ENCODE results near the gene FTSJ3. TPM values are rescaled to one million over a fixed set of nuclear protein-coding genes. Genes with fewer than 3 reads are reported as not detected.
"Not testable (repeated sequence)": the region's sequence is repeated elsewhere in the genome, so short reads cannot be mapped to it uniquely, and the experiment has no call there.

The FTSJ3 gene
- total RNA-seq, 1 experiment from 2014 or later = 35.0 TPM

GRCh38 chr17:63843387-63843888, 16.0 kb upstream of the FTSJ3 start:
- DNase-seq (ENCODE audit: extremely low read depth, low read depth) = not testable (repeated sequence)

DNA sequence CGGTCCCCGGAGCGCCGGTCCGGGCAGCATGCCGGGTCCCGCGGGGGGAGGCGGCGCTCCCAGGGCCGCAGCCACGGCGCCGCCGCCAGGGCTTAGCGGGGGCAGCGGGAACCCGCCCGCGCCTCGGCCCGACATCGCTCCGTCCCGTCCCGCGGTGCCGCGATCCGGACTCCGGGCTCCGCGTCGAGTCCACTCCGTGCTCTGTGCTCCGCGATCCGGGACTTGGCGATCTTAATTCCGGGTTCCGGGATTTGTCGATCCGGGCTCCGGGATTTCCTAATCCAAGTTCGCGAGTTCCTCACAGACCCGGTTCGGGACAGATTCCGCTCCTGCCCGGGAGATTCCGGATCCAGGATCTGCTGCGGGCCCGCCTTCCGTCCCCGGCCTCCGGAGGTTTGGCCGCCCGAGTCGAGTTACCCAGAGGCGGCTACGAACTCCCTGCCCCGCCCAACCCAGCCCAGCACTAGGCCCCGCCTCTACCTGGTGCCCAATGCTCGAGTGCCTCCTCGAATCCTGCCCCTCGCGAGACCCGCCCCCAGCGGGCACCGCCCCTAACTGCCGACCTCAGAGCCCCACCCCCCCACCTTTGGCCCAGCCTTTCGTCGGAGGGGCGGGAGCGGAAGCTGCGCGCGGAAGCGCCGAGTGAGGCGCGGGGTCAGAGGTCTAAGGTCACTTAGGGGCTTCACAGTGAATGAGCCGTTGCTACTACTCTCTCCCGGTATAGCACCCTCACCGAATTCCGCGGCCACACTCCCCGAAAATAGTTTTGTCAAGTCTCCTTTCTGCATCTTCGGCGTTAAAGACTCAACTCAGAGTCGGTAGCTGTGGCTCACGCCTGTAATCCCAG, 15.3 kb upstream of the FTSJ3 start, which contains the start of gene SMARCD2:
Gene SMARCD2, minus strand, starts transcription at position 146 of the 847 bp plus-strand sequence. Its CDS starts 11 bp downstream, at position 135.
- peak; percentile 98 for DNase-seq (ENCODE audit: extremely low read depth, low read depth)

GRCh38 chr17:63842173-63842539, 14.7 kb upstream of the FTSJ3 start:
- no peak for DNase-seq (ENCODE audit: extremely low read depth, low read depth)

GRCh38 chr17:63841350-63842172, 14.1 kb upstream of the FTSJ3 start:
- no peak for DNase-seq (ENCODE audit: extremely low read depth, low read depth)

DNA sequence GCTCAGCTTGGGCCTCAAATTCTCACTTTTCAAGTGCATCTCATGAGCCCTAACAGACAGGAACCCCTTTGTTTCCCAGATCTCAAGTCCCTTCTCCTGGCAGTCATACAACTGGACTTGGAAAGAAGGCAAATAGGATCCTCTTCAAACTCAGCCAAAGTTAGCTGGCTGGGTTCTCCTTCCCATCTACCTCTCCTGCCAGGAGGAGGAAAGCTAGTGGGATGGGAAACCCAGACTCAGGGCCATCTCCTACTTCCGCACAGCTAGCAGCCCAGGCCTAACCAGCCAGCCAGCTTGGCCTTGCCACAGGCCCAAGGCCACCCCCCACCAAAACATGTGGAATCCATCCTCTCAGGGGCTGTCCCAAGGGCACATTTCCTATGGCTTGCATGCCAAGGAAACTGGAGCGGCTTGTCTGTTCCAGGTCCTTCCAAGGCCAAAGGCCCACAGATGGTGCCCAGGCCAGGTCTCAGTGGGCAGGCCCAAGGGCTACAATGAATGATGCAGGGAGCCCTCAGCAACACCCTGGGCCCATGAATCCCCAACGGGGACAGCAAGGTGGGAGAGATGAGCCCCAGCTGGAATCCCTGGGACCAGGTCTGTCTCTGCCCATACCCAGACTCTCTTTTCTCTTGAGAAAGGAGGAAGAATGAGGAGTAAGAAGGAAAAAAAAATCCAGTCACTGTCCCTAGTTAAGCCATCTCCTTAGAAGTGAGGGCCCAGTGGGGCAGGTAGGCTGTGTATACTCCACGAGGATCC, 13.3 kb upstream of the FTSJ3 start:
- DNase-seq (ENCODE audit: extremely low read depth, low read depth) = no peak

GRCh38 chr17:63838631-63839171, 11.2 kb upstream of the FTSJ3 start:
- DNase-seq (ENCODE audit: extremely low read depth, low read depth) = no peak

- no peak for DNase-seq (ENCODE audit: extremely low read depth, low read depth)
Observed at GRCh38 chr17:63837962-63838600, 10.6 kb upstream of the FTSJ3 start.

DNA sequence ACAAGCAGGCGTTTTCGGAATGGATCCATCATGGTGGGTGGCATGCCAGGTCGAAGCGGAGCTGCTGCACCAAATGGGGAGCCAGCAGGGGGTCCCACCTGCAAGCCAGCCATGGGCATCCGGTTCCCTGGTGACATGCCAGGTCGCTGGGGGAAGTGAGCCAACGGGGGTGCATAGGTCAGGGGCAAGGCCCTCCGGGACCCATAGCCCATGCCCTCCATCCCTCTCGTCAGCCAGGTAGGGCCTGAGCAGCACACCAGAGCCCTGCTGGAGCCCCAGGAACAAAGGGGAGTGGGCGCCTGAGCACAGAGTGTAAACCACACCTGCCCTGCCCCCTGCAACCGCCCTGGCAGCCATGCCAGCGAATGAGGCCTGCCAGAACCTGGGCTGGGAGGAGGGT, 10.0 kb upstream of the FTSJ3 start:
- DNase-seq (ENCODE audit: extremely low read depth, low read depth) = no peak

DNA sequence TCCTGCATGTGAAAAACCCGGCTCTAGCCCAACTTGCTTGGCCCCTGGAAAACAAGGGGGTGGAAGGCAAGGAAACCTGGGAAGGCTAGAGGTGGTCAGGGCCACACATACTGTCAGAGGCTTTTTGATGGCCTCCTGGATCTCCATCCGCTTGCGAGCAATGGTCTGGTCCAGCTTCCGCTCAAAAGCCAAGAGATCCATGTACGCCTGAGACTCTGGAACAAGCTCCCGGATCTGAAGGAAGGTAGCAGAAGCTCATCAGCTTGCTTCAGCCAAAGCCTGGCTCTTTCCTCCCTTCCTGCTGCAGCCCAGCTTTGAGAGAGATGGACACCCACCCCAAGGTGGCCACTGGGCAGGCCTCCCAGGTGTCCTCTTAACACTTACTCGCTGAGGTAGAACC, 9.3 kb upstream of the FTSJ3 start:
- no peak for DNase-seq (ENCODE audit: extremely low read depth, low read depth)

DNA sequence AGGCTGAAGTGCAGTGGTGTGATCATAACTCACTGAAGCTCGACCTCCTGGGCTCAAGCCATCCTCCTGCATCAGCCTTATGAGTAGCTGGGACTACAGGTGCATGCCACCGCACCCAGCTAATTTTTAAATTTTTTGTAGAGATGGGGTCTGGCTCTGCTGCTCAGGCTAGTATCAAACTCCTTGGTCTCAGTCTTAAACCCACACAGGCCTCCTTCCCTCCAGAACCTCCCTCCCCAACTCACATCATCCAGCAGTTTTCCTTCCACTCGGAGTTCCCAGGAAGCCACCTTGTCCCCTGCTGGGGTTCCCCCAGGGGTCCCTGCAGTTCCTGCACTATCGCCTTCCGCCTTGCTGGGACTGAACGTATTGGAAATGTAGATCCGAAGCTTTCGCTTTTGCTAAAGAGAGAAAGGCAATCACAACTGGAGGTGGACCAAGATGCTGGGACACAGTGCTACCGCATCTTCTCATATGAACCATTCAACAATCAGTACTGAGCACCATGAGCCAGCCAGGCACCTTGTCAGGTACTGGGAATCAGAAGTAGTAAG, 7.8 kb upstream of the FTSJ3 start:
- no peak for DNase-seq (ENCODE audit: extremely low read depth, low read depth)

GRCh38 chr17:63834431-63835166, 7.1 kb upstream of the FTSJ3 start:
- DNase-seq (ENCODE audit: extremely low read depth, low read depth) = peak; percentile 84

GRCh38 chr17:63833741-63834373, 6.4 kb upstream of the FTSJ3 start:
- DNase-seq (ENCODE audit: extremely low read depth, low read depth) = no peak

DNA sequence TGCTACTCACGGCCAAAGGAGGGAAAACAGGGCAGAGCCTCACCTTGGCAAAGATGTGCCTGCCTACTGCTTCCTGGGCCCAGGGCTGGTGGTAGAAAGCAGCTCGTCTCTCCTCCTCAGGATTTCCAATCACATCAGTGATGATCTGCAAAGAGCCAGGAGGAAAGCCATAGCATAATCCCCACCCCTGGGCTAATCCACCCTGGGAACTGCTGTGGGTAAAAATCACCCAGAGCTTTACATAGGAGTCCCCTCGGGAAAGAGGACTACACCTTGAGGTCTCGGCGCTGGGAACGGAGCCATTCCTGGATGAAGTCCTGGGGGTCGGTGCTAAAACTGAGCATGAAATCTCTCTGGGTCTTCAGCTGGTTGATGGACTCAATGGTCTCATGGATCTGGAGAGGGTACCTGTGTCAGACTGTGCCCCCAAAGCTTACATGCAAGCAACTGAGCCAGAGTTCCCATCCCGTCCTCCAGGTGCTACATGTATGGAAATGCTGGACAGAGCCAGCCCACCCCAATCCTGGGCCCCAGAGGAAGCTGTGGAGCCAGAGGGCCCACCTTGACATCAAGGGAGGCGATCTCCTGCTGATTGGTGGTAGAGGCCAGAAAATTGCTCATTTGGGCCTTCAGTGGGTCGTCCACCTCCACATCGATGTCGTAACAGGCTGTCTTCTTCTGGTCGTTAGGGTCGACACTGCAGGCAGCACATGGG, 5.7 kb upstream of the FTSJ3 start:
- no peak for DNase-seq (ENCODE audit: extremely low read depth, low read depth)

DNA sequence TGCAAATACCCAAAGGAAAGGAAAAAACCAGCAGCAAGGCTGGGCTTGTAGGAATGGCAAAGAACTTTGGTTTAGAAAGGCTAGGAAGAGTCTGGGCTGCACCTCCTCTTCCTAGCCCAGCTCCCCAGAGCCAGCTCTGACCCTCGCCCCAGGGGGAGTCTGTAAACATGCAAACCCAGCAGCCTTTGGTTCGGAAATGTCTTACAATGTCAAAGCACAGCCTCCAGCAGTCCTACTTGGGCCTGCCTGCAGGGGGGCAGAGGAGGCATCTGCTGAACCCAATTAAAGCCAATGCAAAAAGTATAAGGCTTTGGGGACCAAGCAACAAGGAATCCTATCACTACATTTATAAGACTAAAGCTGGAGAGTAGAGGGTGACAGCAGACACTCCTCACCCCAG, 5.0 kb upstream of the FTSJ3 start:
- no peak for DNase-seq (ENCODE audit: extremely low read depth, low read depth)

- DNase-seq (ENCODE audit: extremely low read depth, low read depth) = no peak
Observed at GRCh38 chr17:63832014-63832413, 4.6 kb upstream of the FTSJ3 start.

DNA sequence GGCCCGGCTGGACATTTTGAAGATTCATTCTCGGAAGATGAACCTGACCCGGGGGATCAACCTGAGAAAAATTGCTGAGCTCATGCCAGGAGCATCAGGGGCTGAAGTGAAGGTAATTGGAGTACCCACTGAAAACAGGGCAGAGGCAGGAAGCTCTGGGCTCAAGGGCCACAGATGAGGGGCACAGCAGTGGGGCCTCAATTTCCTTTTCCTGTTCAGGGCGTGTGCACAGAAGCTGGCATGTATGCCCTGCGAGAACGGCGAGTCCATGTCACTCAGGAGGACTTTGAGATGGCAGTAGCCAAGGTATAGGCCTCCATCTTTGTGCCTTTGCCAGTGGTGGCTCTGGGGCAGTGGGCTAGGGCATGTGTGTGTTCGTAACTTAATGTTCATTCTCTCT, 4.0 kb upstream of the FTSJ3 start:
- DNase-seq (ENCODE audit: extremely low read depth, low read depth) = no peak

DNA sequence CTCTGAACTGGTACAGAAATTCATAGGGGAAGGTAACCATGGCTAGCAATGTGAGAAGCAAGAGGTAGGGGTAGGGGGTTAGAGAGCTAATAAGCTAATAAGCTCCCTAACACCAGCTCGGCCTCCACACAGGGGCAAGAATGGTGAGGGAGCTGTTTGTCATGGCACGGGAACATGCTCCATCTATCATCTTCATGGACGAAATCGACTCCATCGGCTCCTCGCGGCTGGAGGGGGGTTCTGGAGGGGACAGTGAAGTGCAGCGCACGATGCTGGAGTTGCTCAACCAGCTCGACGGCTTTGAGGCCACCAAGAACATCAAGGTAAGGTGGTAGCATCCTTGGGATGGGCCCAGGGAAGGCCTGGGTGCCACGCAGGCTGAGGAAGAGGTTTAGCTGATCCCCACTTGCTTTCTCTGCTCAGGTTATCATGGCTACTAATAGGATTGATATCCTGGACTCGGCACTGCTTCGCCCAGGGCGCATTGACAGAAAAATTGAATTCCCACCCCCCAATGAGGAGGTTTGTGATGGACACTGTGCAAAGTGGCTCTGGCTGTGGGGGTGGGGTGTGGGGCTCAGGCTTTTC, 3.5 kb upstream of the FTSJ3 start:
- DNase-seq (ENCODE audit: extremely low read depth, low read depth) = no peak

- DNase-seq (ENCODE audit: extremely low read depth, low read depth) = no peak
Observed at GRCh38 chr17:63830278-63830677, 2.8 kb upstream of the FTSJ3 start.

Data from NCI-H460 (cell line).